Measurements from ENCODE around the gene E2F3. TPM values are rescaled to one million over a fixed set of nuclear protein-coding genes. Genes with fewer than 3 reads are reported as not detected.

E2F3 gene
- total and polyA plus RNA-seq, 2 donors (not counting 3 experiments of a cell fraction or from before 2014, with no cell fraction given): 8.6 to 22.0 TPM

- ChIA-PET POLR2A (no interaction called here), CTCF (interaction anchor here (1.0 kb wide), 1 partner anchor 31 kb away, joined by 4 read pairs; no protein-coding TSS in a partner anchor)
- DNase-seq (ENCODE audit: low read depth, low spot score) (no peak), FAIRE-seq (no peak)
- Histone ChIP-seq H3K4me2 (ENCODE audit: insufficient read depth, low read length) (peak overlapping the region; percentile 57), H3K4me1 (ENCODE audit: control insufficient read depth, extremely low read depth, insufficient read depth, low read length) (peaks cover 21% of the 10 kb centered on the region), H3K9me3 (replicated peaks; ENCODE audit: control insufficient read depth, insufficient read depth, low read length) (no peaks in the 10 kb centered on the region), H2AFZ (ENCODE audit: low read depth, low read length) (no peak overlapping the region), H3K9ac (replicated peaks; ENCODE audit: extremely low read depth, insufficient read depth, low read length) (no peak overlapping the region), H3K79me2 (ENCODE audit: control insufficient read depth, insufficient read depth, low read length) (peaks cover 98% of the 10 kb centered on the region), H3K36me3 (ENCODE audit: control insufficient read depth in 2 of 2, extremely low read depth in 1 of 2, insufficient read depth in 2 of 2, low read length in 2 of 2) (peaks cover 2 to 4% of the 10 kb centered on the region in 2 experiments), H4K20me1 (replicated peaks; ENCODE audit: control insufficient read depth, extremely low read depth, insufficient read depth, low read length) (peaks cover 3% of the 10 kb centered on the region), H3K27ac (ENCODE audit: insufficient read depth, low read depth, low read length) (no peak overlapping the region), H3K9me1 (replicated peaks; ENCODE audit: control insufficient read depth, extremely low read depth, insufficient read depth, low read length) (no peaks in the 10 kb centered on the region), H3K27me3 (ENCODE audit: control insufficient read depth in 2 of 2, insufficient read depth in 2 of 2, low read length in 2 of 2) (no peaks in the 10 kb centered on the region), H3K4me3 (replicated peaks in 1 of 3; ENCODE audit: insufficient read depth in 1 of 3, low read depth in 1 of 3, low read length in 3 of 3) (no peak overlapping the region)
- intact Hi-C loops (cut with micrococcal nuclease): no loop called here
- TF ChIP-seq, protein P1, sequence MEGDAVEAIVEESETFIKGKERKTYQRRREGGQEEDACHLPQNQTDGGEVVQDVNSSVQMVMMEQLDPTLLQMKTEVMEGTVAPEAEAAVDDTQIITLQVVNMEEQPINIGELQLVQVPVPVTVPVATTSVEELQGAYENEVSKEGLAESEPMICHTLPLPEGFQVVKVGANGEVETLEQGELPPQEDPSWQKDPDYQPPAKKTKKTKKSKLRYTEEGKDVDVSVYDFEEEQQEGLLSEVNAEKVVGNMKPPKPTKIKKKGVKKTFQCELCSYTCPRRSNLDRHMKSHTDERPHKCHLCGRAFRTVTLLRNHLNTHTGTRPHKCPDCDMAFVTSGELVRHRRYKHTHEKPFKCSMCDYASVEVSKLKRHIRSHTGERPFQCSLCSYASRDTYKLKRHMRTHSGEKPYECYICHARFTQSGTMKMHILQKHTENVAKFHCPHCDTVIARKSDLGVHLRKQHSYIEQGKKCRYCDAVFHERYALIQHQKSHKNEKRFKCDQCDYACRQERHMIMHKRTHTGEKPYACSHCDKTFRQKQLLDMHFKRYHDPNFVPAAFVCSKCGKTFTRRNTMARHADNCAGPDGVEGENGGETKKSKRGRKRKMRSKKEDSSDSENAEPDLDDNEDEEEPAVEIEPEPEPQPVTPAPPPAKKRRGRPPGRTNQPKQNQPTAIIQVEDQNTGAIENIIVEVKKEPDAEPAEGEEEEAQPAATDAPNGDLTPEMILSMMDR (IDR thresholded peaks at IDR 0.05; ENCODE audit: extremely low read depth in 1 of 2, insufficient read depth in 1 of 2, low read depth in 1 of 2, low read length in 2 of 2): no peak
- TF ChIP-seq JUN (IDR thresholded peaks at IDR 0.05; ENCODE audit: borderline replicate concordance, insufficient read depth, insufficient read length, low read depth): no peak
- no peak for TF ChIP-seq POLR2A (IDR thresholded peaks at IDR 0.05; ENCODE audit: low read depth, low read length)
- TF ChIP-seq POLR2AphosphoS5 (IDR thresholded peaks at IDR 0.05; ENCODE audit: insufficient read depth, low read depth, low read length): no peak
- no peak for TF ChIP-seq EZH2 (IDR thresholded peaks at IDR 0.05; ENCODE audit: borderline replicate concordance, low read depth, low read length, severe bottlenecking)
- no peak for TF ChIP-seq FOS (IDR thresholded peaks at IDR 0.05; ENCODE audit: borderline replicate concordance, insufficient read depth, low read length)
- no peak for TF ChIP-seq GATA2 (IDR thresholded peaks at IDR 0.05; ENCODE audit: insufficient read depth, insufficient read length, low read depth, low read length)
- TF ChIP-seq, protein P2, sequence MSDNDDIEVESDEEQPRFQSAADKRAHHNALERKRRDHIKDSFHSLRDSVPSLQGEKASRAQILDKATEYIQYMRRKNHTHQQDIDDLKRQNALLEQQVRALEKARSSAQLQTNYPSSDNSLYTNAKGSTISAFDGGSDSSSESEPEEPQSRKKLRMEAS (IDR thresholded peaks at IDR 0.05; ENCODE audit: insufficient read depth, insufficient read length): no peak
- TF ChIP-seq MYC (IDR thresholded peaks at IDR 0.05; ENCODE audit: low read depth, low read length): no peak
- BruUV-seq (replicated peaks): no TSS peak
- dilution Hi-C loops (cut with MboI; ENCODE audit: extremely low pct_ligation_motif_present, low sequenced_read_pairs): no loop called here
These were observed 7.2 kb downstream of the E2F3 start for GRCh38 chr6:20408851-20409250.
